HL-60 (cell line): Measurements from ENCODE around the gene ACVRL1.

Experiments
- DNase-seq, 2 experiments: peaks; one replicate each; pipeline ENCODE4 v3.0.0-alpha.2; 2010 to 2020; ENCODE audit warnings: low read depth in 1 of 2, low spot score in 1 of 2
- H3K27ac ChIP-seq: fragments of 250-450 bp; sonication (Bioruptor Pico); replicated peaks from 2 replicates; pipeline ENCODE4 v1.5.1; 2020; ENCODE audit warnings: mild to moderate bottlenecking, moderate library complexity
- H3K27me3 ChIP-seq: fragments of 250-450 bp; sonication (Bioruptor Pico); 2 replicates; pipeline ENCODE4 v1.5.1; 2021; ENCODE audit warnings: mild to moderate bottlenecking, moderate library complexity; ENCODE audit not compliant: insufficient read depth, poor library complexity, severe bottlenecking
- H3K4me3 ChIP-seq: replicated peaks from 2 replicates; pipeline ENCODE4 v1.5.1; 2011; ENCODE audit warnings: mild to moderate bottlenecking, control low read depth, low read length; ENCODE audit not compliant: insufficient read depth
- GABPA ChIP-seq: IDR thresholded peaks from 2 replicates; pipeline ENCODE4 v1.6.1; 2012; ENCODE audit warnings: low read depth
- POLR2AphosphoS5 ChIP-seq: IDR thresholded peaks from 2 replicates; pipeline ENCODE4 v1.6.1; 2012; ENCODE audit warnings: low read depth
- SPI1 ChIP-seq: IDR thresholded peaks from 2 replicates; pipeline ENCODE4 v1.6.1; 2012; ENCODE audit warnings: low read depth, mild to moderate bottlenecking, borderline replicate concordance
- TF ChIP-seq, protein P1 (sequence below): IDR thresholded peaks from one replicate; pipeline ENCODE4 v1.5.1; 2011; ENCODE audit warnings: low read length, control low read depth, inconsistent platforms; ENCODE audit not compliant: insufficient read depth
- TF ChIP-seq, protein P2 (sequence below): IDR thresholded peaks from 2 replicates; pipeline ENCODE4 v1.6.1; 2012; ENCODE audit warnings: low read depth; ENCODE audit not compliant: insufficient replicate concordance

The ACVRL1 gene

DNA sequence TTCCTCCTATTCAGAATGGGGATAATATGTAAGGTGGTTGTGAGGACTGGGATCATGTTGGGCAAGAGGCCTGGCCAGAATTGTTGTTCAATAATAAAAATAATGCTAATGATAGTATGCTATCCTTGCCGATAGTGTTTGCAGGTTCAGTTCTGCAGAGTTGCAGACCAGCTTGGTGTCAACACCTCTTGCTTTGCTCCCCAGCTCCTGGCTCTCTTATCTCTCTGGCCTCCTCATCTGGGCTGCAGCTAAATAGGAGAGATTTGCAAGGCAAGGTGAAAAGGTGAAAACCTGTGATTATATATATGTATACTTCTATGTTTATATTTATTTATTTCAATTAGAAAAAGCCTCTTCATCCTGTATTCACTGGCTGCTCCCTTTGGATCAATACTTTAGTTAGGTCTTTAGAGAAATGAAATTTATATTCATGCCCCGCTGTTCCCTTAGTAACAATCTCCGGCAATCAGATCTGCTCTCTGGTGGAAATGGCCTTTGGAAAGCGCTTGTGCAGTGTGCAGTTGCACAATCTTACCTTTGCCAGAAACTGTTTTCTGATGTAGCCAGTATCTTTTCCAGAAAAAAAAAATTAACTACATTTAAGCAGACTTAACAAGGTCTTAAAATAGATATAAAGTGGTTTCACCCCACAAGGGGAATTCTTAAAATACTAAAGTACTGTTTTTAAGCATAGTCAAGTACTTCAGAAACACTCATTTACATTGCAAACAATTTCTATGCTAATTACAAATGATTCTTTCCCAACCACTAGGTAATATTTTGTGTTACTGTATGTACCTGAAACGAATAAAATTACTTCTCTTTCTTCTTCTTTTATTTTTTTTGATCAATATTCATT lies 25.1 kb downstream of the ACVRL1 start:
- no peak overlapping the region for H3K4me3 ChIP-seq
- no peak for TF ChIP-seq POLR2AphosphoS5
- no peak for TF ChIP-seq GABPA
- TF ChIP-seq, protein P1, sequence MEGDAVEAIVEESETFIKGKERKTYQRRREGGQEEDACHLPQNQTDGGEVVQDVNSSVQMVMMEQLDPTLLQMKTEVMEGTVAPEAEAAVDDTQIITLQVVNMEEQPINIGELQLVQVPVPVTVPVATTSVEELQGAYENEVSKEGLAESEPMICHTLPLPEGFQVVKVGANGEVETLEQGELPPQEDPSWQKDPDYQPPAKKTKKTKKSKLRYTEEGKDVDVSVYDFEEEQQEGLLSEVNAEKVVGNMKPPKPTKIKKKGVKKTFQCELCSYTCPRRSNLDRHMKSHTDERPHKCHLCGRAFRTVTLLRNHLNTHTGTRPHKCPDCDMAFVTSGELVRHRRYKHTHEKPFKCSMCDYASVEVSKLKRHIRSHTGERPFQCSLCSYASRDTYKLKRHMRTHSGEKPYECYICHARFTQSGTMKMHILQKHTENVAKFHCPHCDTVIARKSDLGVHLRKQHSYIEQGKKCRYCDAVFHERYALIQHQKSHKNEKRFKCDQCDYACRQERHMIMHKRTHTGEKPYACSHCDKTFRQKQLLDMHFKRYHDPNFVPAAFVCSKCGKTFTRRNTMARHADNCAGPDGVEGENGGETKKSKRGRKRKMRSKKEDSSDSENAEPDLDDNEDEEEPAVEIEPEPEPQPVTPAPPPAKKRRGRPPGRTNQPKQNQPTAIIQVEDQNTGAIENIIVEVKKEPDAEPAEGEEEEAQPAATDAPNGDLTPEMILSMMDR, result no peak
- no peak for TF ChIP-seq SPI1
- TF ChIP-seq, protein P2, sequence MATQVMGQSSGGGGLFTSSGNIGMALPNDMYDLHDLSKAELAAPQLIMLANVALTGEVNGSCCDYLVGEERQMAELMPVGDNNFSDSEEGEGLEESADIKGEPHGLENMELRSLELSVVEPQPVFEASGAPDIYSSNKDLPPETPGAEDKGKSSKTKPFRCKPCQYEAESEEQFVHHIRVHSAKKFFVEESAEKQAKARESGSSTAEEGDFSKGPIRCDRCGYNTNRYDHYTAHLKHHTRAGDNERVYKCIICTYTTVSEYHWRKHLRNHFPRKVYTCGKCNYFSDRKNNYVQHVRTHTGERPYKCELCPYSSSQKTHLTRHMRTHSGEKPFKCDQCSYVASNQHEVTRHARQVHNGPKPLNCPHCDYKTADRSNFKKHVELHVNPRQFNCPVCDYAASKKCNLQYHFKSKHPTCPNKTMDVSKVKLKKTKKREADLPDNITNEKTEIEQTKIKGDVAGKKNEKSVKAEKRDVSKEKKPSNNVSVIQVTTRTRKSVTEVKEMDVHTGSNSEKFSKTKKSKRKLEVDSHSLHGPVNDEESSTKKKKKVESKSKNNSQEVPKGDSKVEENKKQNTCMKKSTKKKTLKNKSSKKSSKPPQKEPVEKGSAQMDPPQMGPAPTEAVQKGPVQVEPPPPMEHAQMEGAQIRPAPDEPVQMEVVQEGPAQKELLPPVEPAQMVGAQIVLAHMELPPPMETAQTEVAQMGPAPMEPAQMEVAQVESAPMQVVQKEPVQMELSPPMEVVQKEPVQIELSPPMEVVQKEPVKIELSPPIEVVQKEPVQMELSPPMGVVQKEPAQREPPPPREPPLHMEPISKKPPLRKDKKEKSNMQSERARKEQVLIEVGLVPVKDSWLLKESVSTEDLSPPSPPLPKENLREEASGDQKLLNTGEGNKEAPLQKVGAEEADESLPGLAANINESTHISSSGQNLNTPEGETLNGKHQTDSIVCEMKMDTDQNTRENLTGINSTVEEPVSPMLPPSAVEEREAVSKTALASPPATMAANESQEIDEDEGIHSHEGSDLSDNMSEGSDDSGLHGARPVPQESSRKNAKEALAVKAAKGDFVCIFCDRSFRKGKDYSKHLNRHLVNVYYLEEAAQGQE, result no peak
- no peak overlapping the region for H3K27ac ChIP-seq
- no peaks in the 10 kb centered on the region for H3K27me3 ChIP-seq
- no peak for DNase-seq

DNA sequence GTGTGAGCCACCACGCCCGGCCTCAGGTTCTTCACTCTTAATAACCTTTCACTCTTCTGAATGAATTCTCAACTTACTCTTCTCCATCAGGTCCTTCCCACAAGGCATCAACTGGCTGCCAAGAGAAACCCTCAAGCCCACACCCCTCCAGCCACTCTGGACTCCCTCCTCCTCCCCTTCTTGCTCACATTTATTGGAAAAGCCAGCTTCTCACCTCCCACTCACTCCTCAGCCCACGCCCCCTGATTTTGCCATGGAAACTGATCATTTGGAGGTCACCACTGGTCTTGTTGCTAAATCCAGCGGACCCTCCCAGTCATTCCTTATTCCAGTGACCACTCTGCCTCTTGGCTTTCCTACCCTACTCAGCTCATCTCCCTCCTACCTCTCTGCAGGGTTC lies 26.8 kb downstream of the ACVRL1 start:
- H3K27me3 ChIP-seq, result no peaks in the 10 kb centered on the region
- H3K4me3 ChIP-seq, result no peak overlapping the region
- H3K27ac ChIP-seq, result no peak overlapping the region
- no peak for DNase-seq
- TF ChIP-seq SPI1, result no peak
- no peak for TF ChIP-seq GABPA
- no peak for TF ChIP-seq POLR2AphosphoS5
- TF ChIP-seq, protein P2, result no peak
- TF ChIP-seq, protein P1, result no peak

DNA sequence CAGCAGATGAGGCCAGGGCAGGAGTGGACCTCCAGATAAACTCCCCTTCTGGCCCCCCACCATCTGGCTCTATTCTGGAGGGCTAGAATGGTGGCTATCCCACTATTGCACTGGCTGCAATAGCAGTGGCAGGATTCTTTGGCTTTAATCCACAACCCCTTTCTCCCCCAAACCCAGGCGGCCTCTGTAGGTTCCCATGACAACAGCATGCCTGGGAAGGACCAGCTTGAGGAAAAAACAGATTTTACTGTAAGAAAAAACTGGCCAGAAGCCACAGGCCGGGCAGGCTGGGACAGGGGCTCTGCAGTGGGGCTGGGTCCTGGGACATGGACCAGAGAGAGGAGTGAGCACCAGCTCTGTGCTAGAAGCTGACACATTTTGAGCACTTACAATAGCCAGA lies 30.6 kb downstream of the ACVRL1 start:
- Histone ChIP-seq H3K27ac (no peak overlapping the region), H3K4me3 (no peak overlapping the region), H3K27me3 (no peaks in the 10 kb centered on the region)
- TF ChIP-seq, protein P2, result no peak
- TF ChIP-seq GABPA (no peak), SPI1 (no peak), POLR2AphosphoS5 (no peak)
- TF ChIP-seq, protein P1, result no peak
- DNase-seq, result no peak
